ENCODE data around the gene WNT6. TPM values are rescaled to one million over a fixed set of nuclear protein-coding genes. Genes with fewer than 3 reads are reported as not detected.
"Not testable (repeated sequence)": the region's sequence is repeated elsewhere in the genome, so short reads cannot be mapped to it uniquely, and the experiment has no call there.

WNT6 gene
- total RNA-seq, 1 experiment from 2014 or later, result 20.3 TPM

DNA sequence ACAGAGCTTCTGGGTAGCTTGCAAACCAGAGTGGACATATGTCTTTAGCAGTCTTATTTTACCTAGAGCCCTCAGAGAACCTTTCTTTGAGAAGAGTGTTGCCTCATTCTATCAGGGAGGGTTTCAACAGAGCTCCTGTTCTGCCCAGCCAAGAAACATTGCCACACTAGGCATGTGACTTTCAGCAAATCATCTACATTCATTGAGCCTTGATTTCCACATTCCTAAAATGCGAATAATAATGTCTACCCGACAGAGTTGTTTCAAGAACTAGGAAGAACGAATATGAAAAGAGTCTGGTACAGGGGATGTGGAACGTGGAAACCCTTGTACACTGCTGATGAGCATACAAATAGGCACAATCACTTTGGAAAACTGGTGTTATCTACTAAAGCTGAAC is 20.2 kb upstream of the WNT6 start:
- H3K9me3 ChIP-seq, result peaks cover 3% of the 10 kb centered on the region; the same call in 1 of the 2 replicates
- H3K4me3 ChIP-seq (ENCODE audit: low read depth, low read length), result no peak overlapping the region
- Mint-ChIP-seq H3K9me3 (ENCODE audit: unreplicated experiment) (peaks cover 11% of the 10 kb centered on the region), H3K4me1 (ENCODE audit: low read depth, unreplicated experiment) (no peaks in the 10 kb centered on the region), H3K27ac (ENCODE audit: unreplicated experiment) (no peak overlapping the region), H3K36me3 (ENCODE audit: insufficient read depth, unreplicated experiment) (no peaks in the 10 kb centered on the region), H3K27me3 (ENCODE audit: insufficient read depth, unreplicated experiment) (peaks cover 11% of the 10 kb centered on the region), H3K4me3 (ENCODE audit: unreplicated experiment) (no peak overlapping the region)
- DNase-seq, result no peak
- TF ChIP-seq, protein P1, sequence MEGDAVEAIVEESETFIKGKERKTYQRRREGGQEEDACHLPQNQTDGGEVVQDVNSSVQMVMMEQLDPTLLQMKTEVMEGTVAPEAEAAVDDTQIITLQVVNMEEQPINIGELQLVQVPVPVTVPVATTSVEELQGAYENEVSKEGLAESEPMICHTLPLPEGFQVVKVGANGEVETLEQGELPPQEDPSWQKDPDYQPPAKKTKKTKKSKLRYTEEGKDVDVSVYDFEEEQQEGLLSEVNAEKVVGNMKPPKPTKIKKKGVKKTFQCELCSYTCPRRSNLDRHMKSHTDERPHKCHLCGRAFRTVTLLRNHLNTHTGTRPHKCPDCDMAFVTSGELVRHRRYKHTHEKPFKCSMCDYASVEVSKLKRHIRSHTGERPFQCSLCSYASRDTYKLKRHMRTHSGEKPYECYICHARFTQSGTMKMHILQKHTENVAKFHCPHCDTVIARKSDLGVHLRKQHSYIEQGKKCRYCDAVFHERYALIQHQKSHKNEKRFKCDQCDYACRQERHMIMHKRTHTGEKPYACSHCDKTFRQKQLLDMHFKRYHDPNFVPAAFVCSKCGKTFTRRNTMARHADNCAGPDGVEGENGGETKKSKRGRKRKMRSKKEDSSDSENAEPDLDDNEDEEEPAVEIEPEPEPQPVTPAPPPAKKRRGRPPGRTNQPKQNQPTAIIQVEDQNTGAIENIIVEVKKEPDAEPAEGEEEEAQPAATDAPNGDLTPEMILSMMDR (IDR thresholded peaks at IDR 0.05; ENCODE audit: insufficient read depth in 1 of 2, low read depth in 1 of 2, low read length in 1 of 2, severe bottlenecking in 1 of 2, unreplicated experiment in 1 of 2), result no peak
- H3K36me3 ChIP-seq (ENCODE audit: control insufficient read depth, insufficient read depth, low read length), result no peaks in the 10 kb centered on the region
- no peaks in the 10 kb centered on the region for H3K27me3 ChIP-seq (replicated peaks; ENCODE audit: control insufficient read depth, insufficient read depth, low read length)
- CTCF ChIA-PET, result interaction anchor here (0.7 to 1.3 kb wide), 2 partner anchors 8 to 11 kb away, joined by 3 to 5 read pairs; no protein-coding TSS in a partner anchor
- BruUV-seq (replicated peaks), result no TSS peak
- POLR2A ChIA-PET, result no interaction called here
- H3K4me1 ChIP-seq, result no peaks in the 10 kb centered on the region
- intact Hi-C loops (cut with micrococcal nuclease; ENCODE audit: unreplicated experiment), result no loop called here

DNA sequence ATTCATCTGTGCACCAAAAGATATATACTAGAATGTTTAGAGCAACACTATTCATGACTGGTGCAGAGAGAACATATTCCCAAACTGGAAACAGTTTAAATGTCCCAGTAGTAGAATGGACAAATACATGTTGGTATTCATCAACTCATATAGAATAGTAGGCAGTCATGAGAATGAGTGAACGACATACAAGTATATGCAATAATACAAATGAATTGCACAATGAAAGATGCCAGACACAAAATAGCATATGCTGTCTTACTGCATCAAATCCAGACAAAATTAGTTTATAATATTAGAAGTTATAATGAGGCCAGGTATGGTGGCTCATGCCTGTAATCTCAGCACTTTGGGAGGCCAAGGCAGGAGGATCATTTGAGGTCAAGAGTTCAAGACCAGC is 19.7 kb upstream of the WNT6 start:
- H3K9me3 Mint-ChIP-seq (ENCODE audit: unreplicated experiment), result peaks cover 11% of the 10 kb centered on the region
- intact Hi-C loops (cut with micrococcal nuclease; ENCODE audit: unreplicated experiment), result no loop called here
- H3K27me3 Mint-ChIP-seq (ENCODE audit: insufficient read depth, unreplicated experiment), result peaks cover 11% of the 10 kb centered on the region
- H3K4me1 Mint-ChIP-seq (ENCODE audit: low read depth, unreplicated experiment), result no peaks in the 10 kb centered on the region
- Histone ChIP-seq H3K9me3 (peaks cover 3% of the 10 kb centered on the region; the same call in 1 of the 2 replicates), H3K4me3 (ENCODE audit: low read depth, low read length) (no peak overlapping the region), H3K36me3 (ENCODE audit: control insufficient read depth, insufficient read depth, low read length) (no peaks in the 10 kb centered on the region), H3K27me3 (replicated peaks; ENCODE audit: control insufficient read depth, insufficient read depth, low read length) (no peaks in the 10 kb centered on the region), H3K4me1 (no peaks in the 10 kb centered on the region)
- DNase-seq, result no peak
- ChIA-PET CTCF (interaction anchor here (1.3 kb wide), 1 partner anchor 8 kb away, joined by 5 read pairs; no protein-coding TSS in a partner anchor), POLR2A (interaction anchor here (0.6 kb wide), 1 partner anchor 306 kb away, joined by 4 read pairs; no protein-coding TSS in a partner anchor)
- TF ChIP-seq, protein P1 (IDR thresholded peaks at IDR 0.05; ENCODE audit: insufficient read depth in 1 of 2, low read depth in 1 of 2, low read length in 1 of 2, severe bottlenecking in 1 of 2, unreplicated experiment in 1 of 2), result no peak
- H3K36me3 Mint-ChIP-seq (ENCODE audit: insufficient read depth, unreplicated experiment), result no peaks in the 10 kb centered on the region
- no peak overlapping the region for H3K4me3 Mint-ChIP-seq (ENCODE audit: unreplicated experiment)
- no TSS peak for BruUV-seq (replicated peaks)
- no peak overlapping the region for H3K27ac Mint-ChIP-seq (ENCODE audit: unreplicated experiment)

DNA sequence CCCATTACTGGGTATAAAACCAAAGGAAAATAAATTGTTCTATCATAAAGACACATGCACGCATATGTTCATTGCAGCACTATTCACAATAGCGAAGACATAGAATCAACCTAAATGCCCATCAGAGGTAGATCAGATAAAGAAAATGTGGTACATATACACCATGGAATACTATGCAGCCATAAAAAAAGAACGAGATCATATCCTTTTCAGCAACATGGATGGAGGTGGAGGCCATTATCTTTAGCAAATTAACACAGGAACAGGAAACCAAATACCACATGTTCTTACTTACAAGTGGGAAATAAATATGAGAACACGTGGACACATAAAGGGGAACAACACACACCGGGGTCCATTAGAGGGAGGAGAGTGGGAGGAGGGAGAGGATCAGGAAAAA is 15.3 kb upstream of the WNT6 start:
- H3K9me3 ChIP-seq; BruUV-seq (replicated peaks); H3K27me3 Mint-ChIP-seq (ENCODE audit: insufficient read depth, unreplicated experiment); CTCF ChIA-PET; H3K4me1 Mint-ChIP-seq (ENCODE audit: low read depth, unreplicated experiment); H3K36me3 ChIP-seq (ENCODE audit: control insufficient read depth, insufficient read depth, low read length); H3K27ac Mint-ChIP-seq (ENCODE audit: unreplicated experiment); H3K9me3 Mint-ChIP-seq (ENCODE audit: unreplicated experiment); H3K4me1 ChIP-seq; H3K36me3 Mint-ChIP-seq (ENCODE audit: insufficient read depth, unreplicated experiment); POLR2A ChIA-PET; intact Hi-C loops (cut with micrococcal nuclease; ENCODE audit: unreplicated experiment); H3K27me3 ChIP-seq (replicated peaks; ENCODE audit: control insufficient read depth, insufficient read depth, low read length); H3K4me3 Mint-ChIP-seq (ENCODE audit: unreplicated experiment); DNase-seq; H3K4me3 ChIP-seq (ENCODE audit: low read depth, low read length): not testable (repeated sequence)

DNA sequence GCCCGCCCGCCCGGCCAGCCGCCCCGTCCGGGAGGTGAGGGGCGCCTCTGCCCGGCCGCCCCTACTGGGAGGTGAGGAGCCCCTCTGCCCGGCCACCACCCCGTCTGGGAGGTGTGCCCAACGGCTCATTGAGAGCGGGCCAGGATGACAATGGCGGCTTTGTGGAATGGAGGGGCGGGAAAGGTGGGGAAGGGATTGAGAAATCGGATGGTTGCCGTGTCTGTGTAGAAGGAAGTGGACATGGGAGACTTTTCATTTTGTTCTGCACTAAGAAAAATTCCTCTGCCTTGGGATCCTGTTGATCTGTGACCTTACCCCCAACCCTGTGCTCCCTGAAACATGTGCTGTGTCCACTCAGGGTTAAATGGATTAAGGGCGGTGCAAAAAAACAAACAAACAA is 12.6 kb upstream of the WNT6 start:
- not testable (repeated sequence) for H3K27me3 Mint-ChIP-seq (ENCODE audit: insufficient read depth, unreplicated experiment); H3K36me3 ChIP-seq (ENCODE audit: control insufficient read depth, insufficient read depth, low read length); H3K27ac Mint-ChIP-seq (ENCODE audit: unreplicated experiment); H3K4me3 ChIP-seq (ENCODE audit: low read depth, low read length); H3K36me3 Mint-ChIP-seq (ENCODE audit: insufficient read depth, unreplicated experiment); H3K9me3 ChIP-seq; H3K4me1 ChIP-seq; H3K9me3 Mint-ChIP-seq (ENCODE audit: unreplicated experiment); H3K27me3 ChIP-seq (replicated peaks; ENCODE audit: control insufficient read depth, insufficient read depth, low read length); H3K4me3 Mint-ChIP-seq (ENCODE audit: unreplicated experiment); BruUV-seq (replicated peaks); DNase-seq; H3K4me1 Mint-ChIP-seq (ENCODE audit: low read depth, unreplicated experiment)
- intact Hi-C loops (cut with micrococcal nuclease; ENCODE audit: unreplicated experiment), result loop anchor here (1.0 to 2.0 kb wide), 8 partner anchors 65 to 278 kb away; partner anchors contain the start of genes CNOT9, CYP27A1 and USP37
- CTCF ChIA-PET, result interaction anchor here (0.5 to 2.6 kb wide), 28 partner anchors 8 to 257 kb away, joined by 3 to 77 read pairs (median 4); partner anchors contain the start of genes BCS1L, CYP27A1, RNF25 and STK36
- POLR2A ChIA-PET, result interaction anchor here (1.0 kb wide), 1 partner anchor 188 kb away, joined by 4 read pairs; the partner anchor contains the start of genes BCS1L and ZNF142

Data from Caco-2 (cell line).